Effector memory CD8-positive, alpha-beta T cell (primary cell): ENCODE results near the gene ERG.

ENCODE experiments used
- ATAC-seq: fragments of 150-1000 bp; cut with Tn5 transposase; replicated peaks from 2 replicates; pipeline ENCODE4 v1.10.0; 2021; ENCODE audit warnings: mild to moderate bottlenecking, moderate library complexity
- DNase-seq, 3 experiments: peaks; one replicate each; pipeline ENCODE4 v3.0.0; 2021
- H3K27ac Mint-ChIP-seq, 2 donors: one replicate each; pipeline ENCODE4 v1.8.0; 2022; ENCODE audit warnings: mild to moderate bottlenecking in 2 of 2, mixed read lengths in 2 of 2, moderate library complexity in 2 of 2
- H3K27me3 Mint-ChIP-seq, 2 donors: one replicate each; pipeline ENCODE4 v1.8.0; 2022; ENCODE audit warnings: mixed read lengths in 2 of 2
- H3K36me3 Mint-ChIP-seq: one replicate; pipeline ENCODE4 v1.8.0; 2022; ENCODE audit warnings: mild to moderate bottlenecking, moderate library complexity, mixed read lengths; ENCODE audit not compliant: insufficient read depth
- H3K4me1 Mint-ChIP-seq, 2 donors: one replicate each; pipeline ENCODE4 v1.8.0; 2022; ENCODE audit warnings: low read depth in 2 of 2, mixed read lengths in 2 of 2
- H3K4me3 Mint-ChIP-seq, 2 donors: one replicate each; pipeline ENCODE4 v1.8.0; 2022; ENCODE audit warnings: mild to moderate bottlenecking in 2 of 2, mixed read lengths in 2 of 2, moderate library complexity in 2 of 2
- H3K9me3 Mint-ChIP-seq, 2 donors: one replicate each; pipeline ENCODE4 v1.8.0; 2022; ENCODE audit warnings: mixed read lengths in 2 of 2

The ERG gene

DNA sequence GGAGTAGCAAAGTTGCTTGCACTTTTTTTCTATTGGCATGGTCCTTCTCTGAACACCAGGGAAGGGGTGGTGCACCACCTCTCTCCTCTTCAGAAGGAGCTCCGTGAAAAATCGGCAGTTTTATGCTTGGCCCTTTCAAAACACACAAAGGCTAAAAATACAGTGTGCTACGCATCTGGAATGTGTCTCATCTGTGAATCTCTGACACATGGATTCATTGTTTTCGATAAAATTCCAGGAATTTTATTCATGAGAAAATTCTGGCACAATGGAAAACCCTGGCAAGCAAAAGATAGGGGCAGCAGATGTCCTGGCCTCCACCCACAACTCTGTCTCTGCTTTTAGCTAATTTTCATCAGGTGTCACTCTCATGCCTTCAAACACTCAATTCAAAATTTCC lies 42.9 kb downstream of the ERG start:
- no peak for ATAC-seq
- H3K27ac Mint-ChIP-seq, result no peak overlapping the region
- H3K4me1 Mint-ChIP-seq, result no peaks in the 10 kb centered on the region
- H3K36me3 Mint-ChIP-seq, result no peaks in the 10 kb centered on the region
- peaks cover 0 to 7% of the 10 kb centered on the region in 2 donors for H3K9me3 Mint-ChIP-seq
- no peak overlapping the region for H3K4me3 Mint-ChIP-seq
- no peaks in the 10 kb centered on the region for H3K27me3 Mint-ChIP-seq
- no peak for DNase-seq

DNA sequence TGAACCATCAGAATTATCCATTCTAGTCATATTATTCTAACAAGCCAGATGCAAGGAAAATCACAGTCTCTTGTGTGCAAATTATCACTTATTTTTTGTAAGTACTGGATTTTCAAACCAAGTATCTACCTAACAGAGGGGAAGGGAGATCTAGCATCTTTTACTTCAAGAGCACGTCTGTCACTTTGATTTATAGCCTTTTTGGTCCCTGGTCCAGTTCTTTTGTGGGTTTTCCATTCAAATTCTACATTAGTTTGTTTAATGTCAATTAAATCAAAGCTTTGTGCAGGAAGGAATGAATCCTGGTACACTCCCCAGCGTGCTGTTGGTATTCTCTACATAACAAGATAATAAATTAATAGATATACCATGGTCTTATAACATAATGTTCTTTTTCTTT lies 43.6 kb downstream of the ERG start:
- Mint-ChIP-seq H3K27ac (no peak overlapping the region), H3K36me3 (no peaks in the 10 kb centered on the region), H3K9me3 (peaks cover 0 to 4% of the 10 kb centered on the region in 2 donors), H3K4me1 (no peaks in the 10 kb centered on the region), H3K27me3 (no peaks in the 10 kb centered on the region), H3K4me3 (no peak overlapping the region)
- DNase-seq, result no peak
- ATAC-seq, result no peak

- H3K4me3 Mint-ChIP-seq, result no peak overlapping the region
- peaks cover 0 to 3% of the 10 kb centered on the region in 2 donors for H3K9me3 Mint-ChIP-seq
- DNase-seq (no peak), ATAC-seq (no peak)
- H3K4me1 Mint-ChIP-seq, result no peaks in the 10 kb centered on the region
- H3K27ac Mint-ChIP-seq, result no peak overlapping the region
- no peaks in the 10 kb centered on the region for H3K27me3 Mint-ChIP-seq
- H3K36me3 Mint-ChIP-seq, result no peaks in the 10 kb centered on the region
Measured at GRCh38 chr21:38454161-38454560, 44.1 kb downstream of the ERG start.

DNA sequence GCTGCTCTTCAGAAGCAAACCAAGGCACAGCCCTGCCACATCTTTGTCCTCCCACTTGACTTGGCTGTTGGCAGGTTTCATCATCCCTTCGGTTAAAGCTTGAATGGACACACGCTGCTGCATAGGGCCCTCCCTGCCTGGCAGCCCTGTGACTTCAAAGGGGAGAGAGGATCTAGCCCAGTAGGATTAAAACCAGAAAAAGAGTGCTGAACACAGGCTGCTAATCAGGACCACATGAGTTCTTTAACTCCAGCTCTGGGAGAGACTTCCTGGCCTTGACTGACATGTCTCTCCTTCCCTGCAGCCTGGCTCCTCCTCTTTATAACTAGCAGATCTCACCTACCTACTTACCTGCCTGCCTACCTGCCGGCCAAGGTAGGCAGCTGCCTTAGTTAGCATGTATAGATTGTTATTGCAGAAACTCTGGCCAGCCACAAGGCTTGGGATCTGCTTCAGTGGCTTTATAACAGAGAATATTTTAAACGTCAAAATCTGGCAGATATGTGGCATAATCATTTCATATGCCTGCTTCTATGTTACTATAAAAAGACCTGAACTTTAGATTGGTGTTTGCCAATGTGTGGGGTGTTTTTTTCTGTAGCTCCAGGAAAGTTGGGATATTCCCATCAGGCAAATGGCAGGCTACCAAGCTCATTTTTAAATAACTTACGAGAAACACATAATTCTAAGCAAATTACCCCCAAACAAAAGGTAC lies 49.4 kb downstream of the ERG start:
- no peaks in the 10 kb centered on the region for H3K27me3 Mint-ChIP-seq
- ATAC-seq (no peak), DNase-seq (no peak)
- H3K36me3 Mint-ChIP-seq, result no peaks in the 10 kb centered on the region
- no peak overlapping the region for H3K4me3 Mint-ChIP-seq
- no peaks in the 10 kb centered on the region for H3K4me1 Mint-ChIP-seq
- peaks cover 0 to 1% of the 10 kb centered on the region in 2 donors for H3K9me3 Mint-ChIP-seq
- H3K27ac Mint-ChIP-seq, result no peak overlapping the region

DNA sequence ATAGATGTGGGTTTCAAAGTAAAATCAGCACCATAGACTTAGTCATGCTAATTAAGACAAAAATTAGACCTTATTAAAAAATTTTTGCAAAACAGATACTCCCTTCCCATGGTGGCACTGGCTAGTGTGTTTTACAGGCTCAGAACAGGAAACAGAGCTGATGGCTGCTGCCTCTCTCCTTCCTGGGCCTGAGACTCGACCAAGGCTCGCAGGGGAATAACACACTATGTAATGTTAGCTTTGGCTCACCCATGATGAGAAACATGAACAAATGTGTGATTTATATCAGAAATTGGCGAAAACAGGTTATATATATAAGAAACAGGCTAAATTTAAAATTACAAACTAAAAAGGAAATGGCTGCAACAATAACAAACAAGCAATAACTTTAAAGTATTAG lies 50.7 kb downstream of the ERG start:
- peaks cover 0 to 5% of the 10 kb centered on the region in 2 donors for H3K27me3 Mint-ChIP-seq
- no peaks in the 10 kb centered on the region for H3K4me1 Mint-ChIP-seq
- DNase-seq (no peak), ATAC-seq (no peak)
- H3K27ac Mint-ChIP-seq, result no peak overlapping the region
- no peaks in the 10 kb centered on the region for H3K36me3 Mint-ChIP-seq
- H3K4me3 Mint-ChIP-seq, result no peak overlapping the region
- H3K9me3 Mint-ChIP-seq, result no peaks in the 10 kb centered on the region

DNA sequence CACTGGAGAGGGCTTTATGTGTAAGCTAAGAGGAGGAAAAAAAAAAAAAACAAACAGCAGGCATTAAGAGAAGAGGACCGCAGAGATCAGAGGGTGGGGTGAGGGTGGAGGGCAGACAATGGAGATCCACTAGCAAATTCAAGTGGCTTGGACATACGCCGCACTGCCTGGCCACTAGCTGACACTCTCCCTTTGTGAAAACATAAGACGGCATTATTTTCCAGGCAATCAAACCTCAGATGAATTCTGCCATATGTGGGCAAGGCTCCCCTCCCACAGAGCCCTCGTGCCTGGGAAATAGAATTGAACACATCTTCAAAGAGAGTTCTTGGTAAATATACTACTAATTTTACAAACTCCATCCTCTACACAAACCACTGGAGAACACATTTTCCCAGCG lies 53.6 kb downstream of the ERG start:
- Mint-ChIP-seq H3K36me3 (no peaks in the 10 kb centered on the region), H3K4me3 (no peak overlapping the region), H3K27ac (no peak overlapping the region), H3K9me3 (no peaks in the 10 kb centered on the region), H3K4me1 (no peaks in the 10 kb centered on the region), H3K27me3 (peaks cover 0 to 5% of the 10 kb centered on the region in 2 donors)
- ATAC-seq (no peak), DNase-seq (no peak)

DNA sequence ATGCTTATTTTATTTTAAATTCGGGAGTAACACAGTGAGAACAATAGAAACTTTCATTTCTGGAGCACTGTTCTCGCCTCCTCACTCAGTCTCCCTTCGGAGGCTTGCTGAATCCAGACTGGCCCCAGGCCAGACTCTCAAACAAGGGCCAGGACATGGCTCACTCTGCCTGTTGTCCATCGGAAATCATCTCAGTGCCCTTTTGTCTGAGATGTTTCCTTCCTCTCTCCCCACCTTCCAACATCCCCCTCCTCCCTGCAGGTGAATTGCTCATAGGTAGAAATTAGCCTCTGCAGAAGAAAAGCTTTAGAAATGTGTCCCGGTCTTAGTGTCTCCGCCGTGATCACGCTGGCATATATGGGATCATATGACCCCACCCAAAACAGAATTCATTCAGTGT lies 55.2 kb downstream of the ERG start:
- H3K4me1 Mint-ChIP-seq, result no peaks in the 10 kb centered on the region

DNA sequence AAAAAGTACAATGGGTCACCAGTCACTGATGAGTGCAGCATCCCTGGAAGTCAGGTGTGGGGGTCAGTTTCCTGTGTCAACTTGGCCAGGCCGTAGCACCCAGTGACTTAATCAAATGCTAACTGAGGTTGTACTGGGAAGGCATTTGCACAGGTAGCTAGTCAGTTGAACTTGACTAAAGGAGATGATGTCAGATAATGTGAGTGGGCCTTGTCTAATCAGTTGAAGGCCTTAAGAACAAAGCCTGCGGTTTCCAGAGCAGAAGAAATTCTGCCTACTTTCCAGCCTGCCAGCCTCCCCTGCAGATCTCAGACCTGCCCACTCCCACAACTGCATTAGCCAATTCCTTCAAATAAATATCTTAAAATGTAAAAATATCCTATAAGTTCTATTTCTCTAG lies 57.1 kb downstream of the ERG start:
- H3K36me3 Mint-ChIP-seq, result no peaks in the 10 kb centered on the region
- no peak overlapping the region for H3K27ac Mint-ChIP-seq
- no peak overlapping the region for H3K4me3 Mint-ChIP-seq
- H3K4me1 Mint-ChIP-seq, result no peaks in the 10 kb centered on the region
- no peak for ATAC-seq
- DNase-seq, result no peak
- no peaks in the 10 kb centered on the region for H3K9me3 Mint-ChIP-seq
- peaks cover 0 to 5% of the 10 kb centered on the region in 2 donors for H3K27me3 Mint-ChIP-seq

More for the DNA sequence above, 55.2 kb downstream of the ERG start:
- no peak for ATAC-seq
- Mint-ChIP-seq H3K27me3 (peaks cover 0 to 5% of the 10 kb centered on the region in 2 donors), H3K27ac (no peak overlapping the region), H3K36me3 (no peaks in the 10 kb centered on the region), H3K9me3 (no peaks in the 10 kb centered on the region), H3K4me3 (no peak overlapping the region)
- no peak for DNase-seq

- Mint-ChIP-seq H3K4me3 (no peak overlapping the region), H3K4me1 (no peaks in the 10 kb centered on the region), H3K36me3 (no peaks in the 10 kb centered on the region), H3K27ac (no peak overlapping the region), H3K9me3 (no peaks in the 10 kb centered on the region), H3K27me3 (peaks cover 0 to 5% of the 10 kb centered on the region in 2 donors)
- DNase-seq (no peak), ATAC-seq (no peak)
Measured at GRCh38 chr21:38440746-38441145, 57.5 kb downstream of the ERG start.

DNA sequence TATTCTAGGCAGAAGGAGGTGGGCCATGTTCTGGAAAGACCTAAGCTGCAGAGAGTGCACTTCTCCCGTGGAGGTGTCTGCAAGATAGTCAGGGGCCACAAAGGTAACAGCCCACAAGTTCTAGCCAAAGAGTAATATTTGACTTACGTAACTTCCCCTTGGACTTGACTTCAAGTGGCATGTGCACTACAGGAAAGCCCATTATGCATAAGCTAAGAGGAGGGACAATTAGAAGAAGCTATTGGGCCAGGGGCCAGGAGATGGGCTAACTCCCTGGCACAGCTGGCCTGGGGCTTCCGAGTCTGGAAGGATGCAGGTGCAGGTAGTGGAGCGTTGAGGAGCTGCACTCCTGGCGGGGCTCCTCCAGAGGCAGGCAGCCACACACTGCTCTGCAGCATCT lies 58.3 kb downstream of the ERG start:
- no peak overlapping the region for H3K27ac Mint-ChIP-seq

GRCh38 chr21:38439426-38439825 lies 58.9 kb downstream of the ERG start:
- DNase-seq (no peak), ATAC-seq (no peak)
- Mint-ChIP-seq H3K36me3 (no peaks in the 10 kb centered on the region), H3K9me3 (no peaks in the 10 kb centered on the region), H3K4me1 (no peaks in the 10 kb centered on the region), H3K27ac (no peak overlapping the region), H3K27me3 (peaks cover 0 to 5% of the 10 kb centered on the region in 2 donors), H3K4me3 (no peak overlapping the region)

More for the DNA sequence above, 58.3 kb downstream of the ERG start:
- no peak for DNase-seq
- Mint-ChIP-seq H3K27me3 (peaks cover 0 to 5% of the 10 kb centered on the region in 2 donors), H3K4me1 (no peaks in the 10 kb centered on the region), H3K9me3 (no peaks in the 10 kb centered on the region), H3K36me3 (no peaks in the 10 kb centered on the region), H3K4me3 (no peak overlapping the region)
- ATAC-seq, result no peak

- Mint-ChIP-seq H3K36me3 (no peaks in the 10 kb centered on the region), H3K9me3 (no peaks in the 10 kb centered on the region), H3K27me3 (peaks cover 0 to 5% of the 10 kb centered on the region in 2 donors), H3K4me3 (no peak overlapping the region), H3K27ac (no peak overlapping the region), H3K4me1 (no peaks in the 10 kb centered on the region)
- ATAC-seq (no peak), DNase-seq (no peak)
Measured at GRCh38 chr21:38438462-38438893, 59.8 kb downstream of the ERG start.

GRCh38 chr21:38436341-38436740 lies 61.9 kb downstream of the ERG start:
- DNase-seq, result no peak
- Mint-ChIP-seq H3K36me3 (no peaks in the 10 kb centered on the region), H3K9me3 (no peaks in the 10 kb centered on the region), H3K27me3 (no peaks in the 10 kb centered on the region), H3K4me3 (no peak overlapping the region), H3K4me1 (no peaks in the 10 kb centered on the region), H3K27ac (no peak overlapping the region)
- ATAC-seq, result no peak

DNA sequence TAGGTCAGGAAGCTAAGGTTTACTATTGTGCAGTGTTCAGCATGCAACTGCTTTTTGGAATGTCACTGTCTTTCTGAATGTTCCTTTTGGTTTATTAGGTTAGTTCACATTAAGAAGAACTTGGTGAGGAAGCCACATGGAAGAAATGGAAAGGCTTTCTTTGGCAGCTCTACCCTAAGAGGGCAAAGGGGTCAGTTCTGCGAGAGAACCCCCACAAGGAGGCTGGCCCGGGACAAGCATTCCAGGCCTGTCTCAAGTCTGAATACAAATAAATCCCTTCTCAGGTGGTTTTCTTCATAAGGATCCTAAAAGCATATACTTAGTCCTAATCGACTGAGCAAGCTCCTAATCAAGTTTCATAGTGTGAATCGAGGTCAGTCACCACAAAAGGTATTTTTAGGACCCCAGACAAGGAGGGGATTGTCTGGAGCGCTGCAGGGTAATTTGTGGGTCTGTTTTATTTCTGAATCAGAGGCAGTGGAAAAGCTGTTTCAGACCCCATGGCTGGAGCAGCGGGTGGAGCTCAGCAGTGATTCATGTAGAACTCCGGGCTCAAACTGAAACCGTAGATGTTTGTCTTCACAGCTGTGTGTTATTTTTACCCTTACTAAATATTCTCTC lies 63.3 kb downstream of the ERG start:
- Mint-ChIP-seq H3K27ac (no peak overlapping the region), H3K4me3 (no peak overlapping the region), H3K27me3 (no peaks in the 10 kb centered on the region), H3K4me1 (no peaks in the 10 kb centered on the region), H3K36me3 (no peaks in the 10 kb centered on the region), H3K9me3 (peaks cover 0 to 4% of the 10 kb centered on the region in 2 donors)
- DNase-seq (no peak), ATAC-seq (no peak)
